Measurements from ENCODE around the gene AGAP6. TPM values are rescaled to one million over a fixed set of nuclear protein-coding genes. Genes with fewer than 3 reads are reported as not detected.

Gene AGAP6
- polyA plus RNA-seq, 1 of the 3 experiments (the other 2 are of a cell fraction), result 21.5 TPM

Small RNAs within 50 kb of the gene (small RNA-seq; reads per million reads assigned to genes)
- 0 reads per million in 7 experiments for gene RNA5SP317
- 0 to 2.1 (median 0.20) reads per million in 7 experiments for gene SNORA74C-2

Other genes with a start within 250 kb of the AGAP6 start
- gene OGDHL, start 226.1 kb upstream of the AGAP6 start, polyA plus RNA-seq (2012; rRNA removed), result 25.4 and 32.6 TPM in 2 replicates
- 12.1 and 15.0 TPM in 2 replicates for gene PARG, start 46.4 kb upstream of the AGAP6 start, polyA plus RNA-seq (2012; rRNA removed)
- 17.4 and 23.3 TPM in 2 replicates for gene TIMM23B, start 46.4 kb upstream of the AGAP6 start, polyA plus RNA-seq (2012; rRNA removed)
- 16.9 and 24.0 TPM in 2 replicates for gene WASHC2A, start 79.5 kb downstream of the AGAP6 start, polyA plus RNA-seq (2012; rRNA removed)

Data from SK-N-SH (cell line).